Neural crest cell (in vitro differentiated cells): ENCODE data around the gene VKORC1. TPM values are rescaled to one million over a fixed set of nuclear protein-coding genes. Genes with fewer than 3 reads are reported as not detected.

ENCODE experiments used
- DNase-seq: peaks from one replicate; pipeline ENCODE4 v3.0.0; 2021; ENCODE audit warnings: low read depth, mixed read lengths, low spot score
- H3K27ac Mint-ChIP-seq: one replicate; pipeline ENCODE4 v1.8.0; 2021; ENCODE audit warnings: mild to moderate bottlenecking, mixed read lengths; ENCODE audit not compliant: unreplicated experiment
- H3K27me3 Mint-ChIP-seq: 2 replicates; pipeline ENCODE4 v1.8.0; 2021; ENCODE audit warnings: low read depth, mild to moderate bottlenecking, mixed read lengths
- H3K36me3 Mint-ChIP-seq: 2 replicates; pipeline ENCODE4 v1.8.0; 2021; ENCODE audit warnings: low read depth, mild to moderate bottlenecking, mixed read lengths
- H3K4me1 Mint-ChIP-seq: 2 replicates; pipeline ENCODE4 v1.8.0; 2021; ENCODE audit warnings: mixed read lengths
- H3K4me3 Mint-ChIP-seq: one replicate; pipeline ENCODE4 v1.8.0; 2021; ENCODE audit warnings: mild to moderate bottlenecking, mixed read lengths
- H3K9me3 Mint-ChIP-seq: 2 replicates; pipeline ENCODE4 v1.8.0; 2021; ENCODE audit warnings: mixed read lengths
- CTCF ChIP-seq: fragments of 200-600 bp; sonication (generic); conservative IDR thresholded peaks from 2 replicates; pipeline ENCODE4 v1.5.0; 2021; ENCODE audit warnings: antibody characterized with exemption, mild to moderate bottlenecking
- total RNA-seq: library from RNA; stranded (reverse); gene quantifications from 2 replicates; pipeline ENCODE4 v1.2.1, GENCODE V29; 2021

VKORC1 gene
- total RNA-seq, 1 donor from 2014 or later = 62.4 TPM

- H3K4me3 Mint-ChIP-seq = peak overlapping the region; percentile 34
- TF ChIP-seq CTCF = no peak
- peaks cover 2% of the 10 kb centered on the region for H3K27me3 Mint-ChIP-seq
- DNase-seq = no peak
- H3K4me1 Mint-ChIP-seq = peaks cover 4% of the 10 kb centered on the region
- H3K27ac Mint-ChIP-seq = peak overlapping the region; percentile 67
- H3K9me3 Mint-ChIP-seq = no peaks in the 10 kb centered on the region
- H3K36me3 Mint-ChIP-seq = peaks cover 2% of the 10 kb centered on the region
These were observed 8.5 kb downstream of the VKORC1 start for GRCh38 chr16:31085873-31086628.

GRCh38 chr16:31085411-31085810 lies 9.2 kb downstream of the VKORC1 start:
- Mint-ChIP-seq H3K9me3 (no peaks in the 10 kb centered on the region), H3K27me3 (peaks cover 2% of the 10 kb centered on the region), H3K36me3 (peaks cover 3% of the 10 kb centered on the region), H3K27ac (peak overlapping the region; percentile 90), H3K4me1 (peaks cover 4% of the 10 kb centered on the region), H3K4me3 (peak overlapping the region; percentile 2)
- no peak for DNase-seq
- TF ChIP-seq CTCF = no peak

DNA sequence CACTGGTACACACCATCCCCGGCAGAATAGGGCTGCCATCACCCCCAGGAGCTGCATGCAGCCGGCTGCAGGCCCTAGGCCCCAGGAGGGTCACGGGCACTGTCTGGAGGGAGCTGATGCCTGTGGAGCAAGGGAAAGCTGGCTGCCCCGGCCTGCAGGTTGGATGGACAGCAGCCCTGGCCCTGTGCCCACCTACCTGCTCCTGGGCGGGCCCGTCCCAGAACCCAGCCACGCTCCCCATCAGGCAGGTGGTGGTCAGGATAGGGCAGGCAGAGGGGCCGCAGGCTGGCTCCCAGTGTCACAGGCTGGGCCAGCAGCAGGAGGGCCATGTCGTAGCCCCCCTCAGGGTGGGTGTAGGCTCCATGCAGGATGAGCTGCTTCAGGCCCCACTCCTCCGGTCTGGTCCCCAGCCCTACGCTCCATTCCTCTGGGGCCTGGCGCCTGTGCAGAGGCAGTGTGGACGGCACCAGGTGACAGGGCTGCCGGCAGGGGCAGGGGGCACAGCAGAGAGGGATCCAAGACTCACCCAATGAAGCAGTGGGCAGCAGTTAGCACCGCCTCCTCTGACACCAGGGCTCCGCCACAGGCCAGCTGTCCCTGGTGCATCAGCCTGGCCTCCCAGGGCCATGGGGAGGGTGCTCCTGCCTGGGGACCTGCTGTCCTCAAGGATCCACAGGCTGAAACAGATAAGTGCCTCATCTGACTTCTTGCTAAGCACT lies 9.9 kb downstream of the VKORC1 start:
- Mint-ChIP-seq H3K36me3 (peaks cover 3% of the 10 kb centered on the region), H3K27ac (peak overlapping the region; percentile 90), H3K9me3 (no peaks in the 10 kb centered on the region), H3K4me3 (peak overlapping the region; percentile 19), H3K4me1 (peaks cover 4% of the 10 kb centered on the region), H3K27me3 (peaks cover 2% of the 10 kb centered on the region)
- DNase-seq = no peak
- no peak for TF ChIP-seq CTCF

DNA sequence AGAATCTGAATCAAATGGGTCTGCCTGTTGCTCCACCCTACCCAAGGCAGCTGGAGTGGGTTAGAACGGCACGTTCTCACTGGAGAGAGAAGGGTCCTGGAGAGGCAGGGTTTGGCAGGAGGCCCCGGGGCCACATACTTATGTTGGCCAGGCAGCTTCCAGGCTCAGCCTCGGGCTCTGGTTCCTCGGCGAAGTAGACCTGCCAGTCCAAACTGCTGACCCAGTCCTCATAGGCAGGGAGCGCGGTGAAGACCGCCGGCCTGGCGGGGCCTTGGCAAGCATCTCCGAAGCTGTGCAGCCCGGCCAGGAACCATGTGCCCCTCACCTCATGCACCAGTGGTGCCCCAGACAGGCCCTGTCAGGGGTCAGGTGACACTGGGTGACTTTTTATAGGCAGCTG lies 10.6 kb downstream of the VKORC1 start:
- Mint-ChIP-seq H3K36me3 (peaks cover 6% of the 10 kb centered on the region), H3K4me1 (peaks cover 4% of the 10 kb centered on the region), H3K4me3 (peak overlapping the region; percentile 19), H3K9me3 (no peaks in the 10 kb centered on the region), H3K27ac (no peak overlapping the region), H3K27me3 (peaks cover 2% of the 10 kb centered on the region)
- DNase-seq = no peak
- no peak for TF ChIP-seq CTCF

- Mint-ChIP-seq H3K9me3 (no peaks in the 10 kb centered on the region), H3K4me3 (peak overlapping the region; percentile 67), H3K4me1 (peaks cover 4% of the 10 kb centered on the region), H3K27ac (no peak overlapping the region), H3K27me3 (peaks cover 2% of the 10 kb centered on the region), H3K36me3 (peaks cover 6% of the 10 kb centered on the region)
- DNase-seq = no peak
- no peak for TF ChIP-seq CTCF
These were observed 11.0 kb downstream of the VKORC1 start for GRCh38 chr16:31083556-31083955.
